HepG2 (cell line): Measurements from ENCODE around the gene POLA1. TPM values are rescaled to one million over a fixed set of nuclear protein-coding genes. Genes with fewer than 3 reads are reported as not detected.

Experiments used
- ATAC-seq: fragments of 200-7000 bp; cut with Tn5 transposase; 3 replicates; pipeline ENCODE4 v1.9.1; 2020; ENCODE audit warnings: mild to moderate bottlenecking, moderate library complexity
- BruUV-seq: library from RNA; stranded (reverse); fragments of 400-500 nt; replicated peaks from 2 replicates; lab custom pipeline; 2021; lab: Mats Ljungman, UMichigan
- CTCF ChIA-PET: fragments of 300-600 bp; formaldehyde crosslinking; extraction: SDS; loops from one replicate; lab custom pipeline; 2021; ENCODE audit warnings: low total read pairs, inconsistent platforms, low intra/inter-chr PET ratio; lab: Yijun Ruan, JAX
- POLR2A ChIA-PET: fragments of 350-600 bp; sonication (Branson Sonifier 250); formaldehyde crosslinking; loops from one replicate; lab custom pipeline; 2020; ENCODE audit warnings: antibody characterized with exemption, inconsistent platforms; lab: Yijun Ruan, JAX
- DNase-seq: peaks from one replicate; pipeline ENCODE4 v3.0.0-alpha.2; 2015; ENCODE audit warnings: low spot score
- FAIRE-seq: peaks from 3 replicates; lab custom pipeline; 2011; peaks lifted over from hg19 to GRCh38; lab: Jason Lieb, UNC
- H2AFZ ChIP-seq: one replicate; pipeline ENCODE4 v1.6.1; 2011; ENCODE audit warnings: low read length, inconsistent platforms
- H3K27ac ChIP-seq: fragments of 300-600 bp; 3 replicates; pipeline ENCODE4 v1.8.0; 2011; ENCODE audit warnings: mixed run types, mild to moderate bottlenecking, mixed read lengths, low read length, inconsistent platforms; ENCODE audit not compliant: insufficient read depth; ENCODE audit errors: extremely low read length
- H3K27me3 ChIP-seq, 2 experiments: fragments of 200-600 bp in 1 of 2; 2 replicates in 1 of 2; 3 replicates in 1 of 2; pipeline versions ENCODE4 v1.6.0 to v1.8.0; 2011; ENCODE audit warnings: low read length in 2 of 2, mild to moderate bottlenecking in 2 of 2, moderate library complexity in 2 of 2, inconsistent platforms in 1 of 2; ENCODE audit not compliant: insufficient read depth in 2 of 2, control insufficient read depth in 1 of 2
- H3K36me3 ChIP-seq, 2 experiments: fragments of 200-600 bp in 1 of 2; replicated peaks in 1 of 2; 2 replicates in 1 of 2; 3 replicates in 1 of 2; pipeline versions ENCODE4 v1.5.1 to v1.8.0; 2011; ENCODE audit warnings: low read length in 2 of 2, inconsistent platforms in 1 of 2; ENCODE audit not compliant: insufficient read depth in 2 of 2, control insufficient read depth in 1 of 2
- H3K4me1 ChIP-seq: 2 replicates; pipeline ENCODE4 v1.5.1; 2012; ENCODE audit warnings: low read length, inconsistent platforms; ENCODE audit not compliant: insufficient read depth
- H3K4me2 ChIP-seq: 2 replicates; pipeline ENCODE4 v1.6.0; 2011; ENCODE audit warnings: low read depth, low read length, inconsistent platforms
- H3K4me3 ChIP-seq, 3 experiments: fragments of 200-600 bp in 1 of 3; sonication (generic), shearing (Covaris generic) in 1 of 3; replicated peaks in 1 of 3; 2 replicates each; pipeline ENCODE4 v1.5.1; 2011 to 2016; ENCODE audit warnings: low read length in 3 of 3, inconsistent platforms in 2 of 3, low read depth in 2 of 3, mild to moderate bottlenecking in 2 of 3, control low read depth in 1 of 3, mixed read lengths in 1 of 3; ENCODE audit not compliant: insufficient read depth in 1 of 3
- H3K79me2 ChIP-seq: one replicate; pipeline ENCODE4 v1.6.1; 2011; ENCODE audit warnings: low read length, inconsistent platforms; ENCODE audit not compliant: insufficient read depth
- H3K9ac ChIP-seq: 2 replicates; pipeline ENCODE4 v1.6.0; 2011; ENCODE audit warnings: mild to moderate bottlenecking, low read depth, low read length, inconsistent platforms; ENCODE audit not compliant: insufficient read depth
- H3K9me3 ChIP-seq: 2 replicates; pipeline ENCODE4 v1.5.1; 2012; ENCODE audit warnings: mild to moderate bottlenecking, low read length
- H4K20me1 ChIP-seq: 2 replicates; pipeline ENCODE4 v1.6.0; 2011; ENCODE audit warnings: inconsistent platforms, mild to moderate bottlenecking, low read length, moderate library complexity; ENCODE audit not compliant: insufficient read depth
- ARID2 ChIP-seq: sonication (generic); formaldehyde crosslinking; IDR thresholded peaks from 2 replicates; pipeline ENCODE4 v1.8.1; 2022; ENCODE audit warnings: mild to moderate bottlenecking, missing genetic modification reagents, borderline replicate concordance
- CEBPG ChIP-seq: IDR thresholded peaks from 2 replicates; pipeline ENCODE4 v1.6.1; 2016
- ELF1 ChIP-seq: sonication (generic); formaldehyde crosslinking; IDR thresholded peaks from 2 replicates; pipeline ENCODE4 v1.4.0; 2020; ENCODE audit warnings: missing genetic modification reagents
- GATAD1 ChIP-seq: IDR thresholded peaks from 2 replicates; pipeline ENCODE4 v1.6.1; 2016; ENCODE audit warnings: missing genetic modification reagents, missing compliant biosample characterization
- ISX ChIP-seq: sonication (generic); formaldehyde crosslinking; conservative IDR thresholded peaks from 2 replicates; pipeline ENCODE4 v1.5.0; 2020; ENCODE audit warnings: missing genetic modification reagents
- LCORL ChIP-seq, 2 experiments: fragments of 450-650 bp in 1 of 2; sonication (generic) in 1 of 2; formaldehyde crosslinking in 1 of 2; IDR thresholded peaks; 2 replicates each; pipeline versions ENCODE4 v1.5.0 to v1.6.1; 2017 to 2020; ENCODE audit warnings: antibody characterized with exemption in 1 of 2, missing genetic modification reagents in 1 of 2
- MAF1 ChIP-seq: sonication (generic); formaldehyde crosslinking; IDR thresholded peaks from 2 replicates; pipeline ENCODE4 v1.5.0; 2020; ENCODE audit warnings: missing genetic modification reagents, borderline replicate concordance
- SALL1 ChIP-seq: sonication (generic); formaldehyde crosslinking; IDR thresholded peaks from 2 replicates; pipeline ENCODE4 v1.8.0; 2022; ENCODE audit warnings: mild to moderate bottlenecking, missing genetic modification reagents
- STAG1 ChIP-seq: sonication (generic); formaldehyde crosslinking; IDR thresholded peaks from 2 replicates; pipeline ENCODE4 v1.4.0; 2020; ENCODE audit warnings: missing genetic modification reagents
- YEATS4 ChIP-seq: sonication (generic); formaldehyde crosslinking; IDR thresholded peaks from 2 replicates; pipeline ENCODE4 v1.4.0; 2020; ENCODE audit warnings: missing genetic modification reagents, borderline replicate concordance
- ZNF614 ChIP-seq: IDR thresholded peaks from 2 replicates; pipeline ENCODE4 v1.6.1; 2018; ENCODE audit warnings: missing biosample characterization, missing genetic modification reagents, inconsistent platforms, borderline replicate concordance
- ZZZ3 ChIP-seq: sonication (generic); formaldehyde crosslinking; IDR thresholded peaks from 2 replicates; pipeline ENCODE4 v1.4.0; 2020; ENCODE audit warnings: missing genetic modification reagents, mild to moderate bottlenecking, borderline replicate concordance
- WGBS: methylation state at CpG from one replicate; pipeline ENCODE4 v1.1.6; 2017; ENCODE audit warnings: low lambda C conversion rate; 5-methylcytosine and 5-hydroxymethylcytosine counted together
- in situ Hi-C: cut with HindIII; loops from 2 replicates; pipeline ENCODE4 v1.10.0; 2017; ENCODE audit warnings: low pct_unique_long_range_greater_than_20kb; ENCODE audit not compliant: extremely low pct_ligation_motif_present
- intact Hi-C: fragments of 100-400 bp; cut with micrococcal nuclease; formaldehyde crosslinking; loops from one replicate; pipeline ENCODE4 v1.10.0; 2022; ENCODE audit not compliant: unreplicated experiment
- polyA plus RNA-seq, 8 experiments: library from polyadenylated mRNA; depleted of rRNA in 3 of 8; stranded (reverse) in 7 of 8; unstranded in 1 of 8; fragments of >200 nt; fragmentation: Illumina TruSeq in 4 of 8; extraction: Trizol in 4 of 8; gene quantifications; 2 replicates each; pipeline versions ENCODE4 v1.2.1 to v1.2.3, GENCODE V29; 2011 to 2016; ENCODE audit warnings: low read depth in 4 of 8, missing spikeins in 1 of 8, mixed read lengths in 1 of 8; ENCODE audit not compliant: insufficient read depth in 1 of 8
- total RNA-seq, 5 experiments: library from RNA; depleted of rRNA; stranded (reverse); fragments of >200 nt; fragmentation: Illumina TruSeq; extraction: Trizol; gene quantifications; 2 replicates each; pipeline ENCODE4 v1.2.3, GENCODE V29; 2016; ENCODE audit warnings: low read depth in 1 of 5
- TF ChIP-seq, protein P1 (sequence below): sonication (generic); formaldehyde crosslinking; IDR thresholded peaks from 2 replicates; pipeline ENCODE4 v1.5.0; 2020; ENCODE audit warnings: mild to moderate bottlenecking, missing genetic modification reagents, moderate library complexity
- TF ChIP-seq, protein P2 (sequence below): sonication (generic); formaldehyde crosslinking; IDR thresholded peaks from 2 replicates; pipeline ENCODE4 v1.4.0; 2020; ENCODE audit warnings: missing genetic modification reagents
- TF ChIP-seq, protein P3 (sequence below): sonication (generic); formaldehyde crosslinking; IDR thresholded peaks from 2 replicates; pipeline ENCODE4 v1.4.0; 2020; ENCODE audit warnings: low read depth, mild to moderate bottlenecking, missing genetic modification reagents
- TF ChIP-seq, protein P4 (sequence below): IDR thresholded peaks from 2 replicates; pipeline ENCODE4 v1.6.1; 2016; ENCODE audit warnings: mild to moderate bottlenecking, missing biosample characterization, missing genetic modification reagents
- TF ChIP-seq, protein P5 (sequence below): sonication (generic); formaldehyde crosslinking; conservative IDR thresholded peaks from 2 replicates; pipeline ENCODE4 v1.4.0; 2020; ENCODE audit warnings: mild to moderate bottlenecking, missing genetic modification reagents, moderate library complexity

POLA1 gene
- total and polyA plus RNA-seq, 2 of the 13 experiments (the other 11 are each of a cell fraction or from before 2014, with no cell fraction given), result 3.3 to 26.5 TPM

DNA sequence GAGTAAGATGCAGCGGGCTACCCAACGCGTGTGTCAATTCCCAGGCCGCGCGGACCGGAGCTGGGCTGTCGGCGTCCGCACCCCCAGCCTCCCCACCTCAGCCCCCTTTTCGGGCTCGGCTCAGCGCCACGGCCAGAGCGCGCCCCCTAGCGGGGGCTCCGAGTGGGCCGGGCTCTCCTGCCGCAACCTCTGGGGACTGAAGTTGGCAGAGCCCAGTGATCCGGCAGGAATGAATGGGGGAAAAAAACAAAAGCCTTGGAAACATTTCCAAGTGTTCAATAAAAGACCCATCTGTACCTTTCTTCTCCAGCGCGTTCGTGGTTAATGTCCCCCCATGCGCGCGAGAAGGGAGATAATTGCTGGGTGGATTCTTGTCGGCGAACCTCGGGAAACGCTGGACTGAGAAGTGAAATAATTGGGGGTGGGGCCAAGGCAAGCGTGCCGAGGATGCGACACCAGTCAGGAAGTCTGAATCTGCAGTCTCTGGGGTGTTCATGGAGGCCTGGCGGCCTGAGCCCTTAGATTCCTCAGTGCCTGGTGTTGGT is 327.3 kb downstream of the POLA1 start:
- H3K4me1 ChIP-seq, result peaks cover 14% of the 10 kb centered on the region
- POLR2A ChIA-PET, result no interaction called here
- H3K79me2 ChIP-seq, result no peaks in the 10 kb centered on the region
- no peak overlapping the region for H2AFZ ChIP-seq
- intact Hi-C loops, result loop anchor here (2.0 to 5.0 kb wide), 3 partner anchors 121 to 269 kb away; no protein-coding TSS in a partner anchor
- ATAC-seq (peak; percentile 90), FAIRE-seq (no peak), DNase-seq (no peak)
- H3K9ac ChIP-seq, result no peak overlapping the region
- CTCF ChIA-PET, result interaction anchor here (1.0 kb wide), 1 partner anchor 184 kb away, joined by 3 read pairs; no protein-coding TSS in a partner anchor
- no peaks in the 10 kb centered on the region for H4K20me1 ChIP-seq
- 0% methylated on average over 10 of the region's 35 CpGs for WGBS
- no peak overlapping the region for H3K27ac ChIP-seq
- BruUV-seq, result no TSS peak
- peak overlapping the region in 2 of 3 experiments; percentile 44 to 61; a peak in 3 of 6 replicates for H3K4me3 ChIP-seq
- in situ Hi-C loops, result loop anchor here (5.0 kb wide), 2 partner anchors 184 to 269 kb away; no protein-coding TSS in a partner anchor
- no peaks in the 10 kb centered on the region for H3K36me3 ChIP-seq
- H3K27me3 ChIP-seq, result peaks cover 2 to 49% of the 10 kb centered on the region in 2 experiments
- H3K4me2 ChIP-seq, result peak overlapping the region; percentile 58
- no peaks in the 10 kb centered on the region for H3K9me3 ChIP-seq
- TF ChIP-seq ZZZ3 (CRISPR knock-in tag) (no peak), ISX (CRISPR knock-in tag) (no peak), GATAD1 (no peak), ARID2 (CRISPR knock-in tag) (no peak), STAG1 (CRISPR knock-in tag) (peak; percentile 61), ELF1 (CRISPR knock-in tag) (no peak), LCORL (IDR thresholded peaks at IDR 0.05) (no peak), LCORL (CRISPR knock-in tag; IDR thresholded peaks at IDR 0.05) (no peak), YEATS4 (no peak), SALL1 (0 out of 2 replicates have a peak, but pooled peaks have one; percentile 24), MAF1 (no peak), CEBPG (CRISPR knock-in tag) (no peak), ZNF614 (CRISPR knock-in tag) (no peak)
- TF ChIP-seq, protein P1, sequence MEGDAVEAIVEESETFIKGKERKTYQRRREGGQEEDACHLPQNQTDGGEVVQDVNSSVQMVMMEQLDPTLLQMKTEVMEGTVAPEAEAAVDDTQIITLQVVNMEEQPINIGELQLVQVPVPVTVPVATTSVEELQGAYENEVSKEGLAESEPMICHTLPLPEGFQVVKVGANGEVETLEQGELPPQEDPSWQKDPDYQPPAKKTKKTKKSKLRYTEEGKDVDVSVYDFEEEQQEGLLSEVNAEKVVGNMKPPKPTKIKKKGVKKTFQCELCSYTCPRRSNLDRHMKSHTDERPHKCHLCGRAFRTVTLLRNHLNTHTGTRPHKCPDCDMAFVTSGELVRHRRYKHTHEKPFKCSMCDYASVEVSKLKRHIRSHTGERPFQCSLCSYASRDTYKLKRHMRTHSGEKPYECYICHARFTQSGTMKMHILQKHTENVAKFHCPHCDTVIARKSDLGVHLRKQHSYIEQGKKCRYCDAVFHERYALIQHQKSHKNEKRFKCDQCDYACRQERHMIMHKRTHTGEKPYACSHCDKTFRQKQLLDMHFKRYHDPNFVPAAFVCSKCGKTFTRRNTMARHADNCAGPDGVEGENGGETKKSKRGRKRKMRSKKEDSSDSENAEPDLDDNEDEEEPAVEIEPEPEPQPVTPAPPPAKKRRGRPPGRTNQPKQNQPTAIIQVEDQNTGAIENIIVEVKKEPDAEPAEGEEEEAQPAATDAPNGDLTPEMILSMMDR (CRISPR knock-in tag), result peak; percentile 76
- TF ChIP-seq, protein P2, sequence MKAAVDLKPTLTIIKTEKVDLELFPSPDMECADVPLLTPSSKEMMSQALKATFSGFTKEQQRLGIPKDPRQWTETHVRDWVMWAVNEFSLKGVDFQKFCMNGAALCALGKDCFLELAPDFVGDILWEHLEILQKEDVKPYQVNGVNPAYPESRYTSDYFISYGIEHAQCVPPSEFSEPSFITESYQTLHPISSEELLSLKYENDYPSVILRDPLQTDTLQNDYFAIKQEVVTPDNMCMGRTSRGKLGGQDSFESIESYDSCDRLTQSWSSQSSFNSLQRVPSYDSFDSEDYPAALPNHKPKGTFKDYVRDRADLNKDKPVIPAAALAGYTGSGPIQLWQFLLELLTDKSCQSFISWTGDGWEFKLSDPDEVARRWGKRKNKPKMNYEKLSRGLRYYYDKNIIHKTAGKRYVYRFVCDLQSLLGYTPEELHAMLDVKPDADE (CRISPR knock-in tag), result no peak
- TF ChIP-seq, protein P3, sequence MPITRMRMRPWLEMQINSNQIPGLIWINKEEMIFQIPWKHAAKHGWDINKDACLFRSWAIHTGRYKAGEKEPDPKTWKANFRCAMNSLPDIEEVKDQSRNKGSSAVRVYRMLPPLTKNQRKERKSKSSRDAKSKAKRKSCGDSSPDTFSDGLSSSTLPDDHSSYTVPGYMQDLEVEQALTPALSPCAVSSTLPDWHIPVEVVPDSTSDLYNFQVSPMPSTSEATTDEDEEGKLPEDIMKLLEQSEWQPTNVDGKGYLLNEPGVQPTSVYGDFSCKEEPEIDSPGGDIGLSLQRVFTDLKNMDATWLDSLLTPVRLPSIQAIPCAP (CRISPR knock-in tag), result no peak
- TF ChIP-seq, protein P4, sequence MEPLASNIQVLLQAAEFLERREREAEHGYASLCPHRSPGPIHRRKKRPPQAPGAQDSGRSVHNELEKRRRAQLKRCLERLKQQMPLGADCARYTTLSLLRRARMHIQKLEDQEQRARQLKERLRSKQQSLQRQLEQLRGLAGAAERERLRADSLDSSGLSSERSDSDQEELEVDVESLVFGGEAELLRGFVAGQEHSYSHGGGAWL (CRISPR knock-in tag), result no peak
- TF ChIP-seq, protein P5, sequence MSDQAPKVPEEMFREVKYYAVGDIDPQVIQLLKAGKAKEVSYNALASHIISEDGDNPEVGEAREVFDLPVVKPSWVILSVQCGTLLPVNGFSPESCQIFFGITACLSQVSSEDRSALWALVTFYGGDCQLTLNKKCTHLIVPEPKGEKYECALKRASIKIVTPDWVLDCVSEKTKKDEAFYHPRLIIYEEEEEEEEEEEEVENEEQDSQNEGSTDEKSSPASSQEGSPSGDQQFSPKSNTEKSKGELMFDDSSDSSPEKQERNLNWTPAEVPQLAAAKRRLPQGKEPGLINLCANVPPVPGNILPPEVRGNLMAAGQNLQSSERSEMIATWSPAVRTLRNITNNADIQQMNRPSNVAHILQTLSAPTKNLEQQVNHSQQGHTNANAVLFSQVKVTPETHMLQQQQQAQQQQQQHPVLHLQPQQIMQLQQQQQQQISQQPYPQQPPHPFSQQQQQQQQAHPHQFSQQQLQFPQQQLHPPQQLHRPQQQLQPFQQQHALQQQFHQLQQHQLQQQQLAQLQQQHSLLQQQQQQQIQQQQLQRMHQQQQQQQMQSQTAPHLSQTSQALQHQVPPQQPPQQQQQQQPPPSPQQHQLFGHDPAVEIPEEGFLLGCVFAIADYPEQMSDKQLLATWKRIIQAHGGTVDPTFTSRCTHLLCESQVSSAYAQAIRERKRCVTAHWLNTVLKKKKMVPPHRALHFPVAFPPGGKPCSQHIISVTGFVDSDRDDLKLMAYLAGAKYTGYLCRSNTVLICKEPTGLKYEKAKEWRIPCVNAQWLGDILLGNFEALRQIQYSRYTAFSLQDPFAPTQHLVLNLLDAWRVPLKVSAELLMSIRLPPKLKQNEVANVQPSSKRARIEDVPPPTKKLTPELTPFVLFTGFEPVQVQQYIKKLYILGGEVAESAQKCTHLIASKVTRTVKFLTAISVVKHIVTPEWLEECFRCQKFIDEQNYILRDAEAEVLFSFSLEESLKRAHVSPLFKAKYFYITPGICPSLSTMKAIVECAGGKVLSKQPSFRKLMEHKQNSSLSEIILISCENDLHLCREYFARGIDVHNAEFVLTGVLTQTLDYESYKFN (CRISPR knock-in tag), result no peak
